ENCODE results near the gene ARFGAP2. TPM values are rescaled to one million over a fixed set of nuclear protein-coding genes. Genes with fewer than 3 reads are reported as not detected.

Gene ARFGAP2
- polyA plus RNA-seq, 1 of the 3 experiments (the other 2 are of a cell fraction) = 52.5 TPM

GRCh38 chr11:47123094-47123493, 53.6 kb downstream of the ARFGAP2 start:
- Histone ChIP-seq H3K36me3 (replicated peaks in 1 of 2; ENCODE audit: control insufficient read depth in 1 of 2, insufficient read depth in 2 of 2, low read length in 1 of 2) (no peaks in the 10 kb centered on the region), H3K79me2 (ENCODE audit: insufficient read depth) (no peaks in the 10 kb centered on the region), H3K9me3 (no peaks in the 10 kb centered on the region), H4K20me1 (ENCODE audit: insufficient read depth) (no peaks in the 10 kb centered on the region), H3K4me3 (ENCODE audit: low read depth in 2 of 2, low read length in 1 of 2) (no peak overlapping the region), H3K27me3 (ENCODE audit: insufficient read depth) (no peaks in the 10 kb centered on the region), H2AFZ (ENCODE audit: low read depth) (no peak overlapping the region), H3K4me2 (peak overlapping the region; percentile 12; the same call in 1 of the 2 replicates), H3K9me2 (no peaks in the 10 kb centered on the region), H3K4me1 (ENCODE audit: control insufficient read depth in 1 of 2, insufficient read depth in 2 of 2, low read depth in 1 of 2, low read length in 1 of 2) (peaks cover 0 to 27% of the 10 kb centered on the region in 2 experiments; a peak in 3 of 4 replicates), H3K27ac (ENCODE audit: low read depth in 2 of 2, low read length in 1 of 2) (peak overlapping the region in 1 of 2 experiments; percentile 98; a peak in 2 of 4 replicates), H3F3A (replicated peaks; ENCODE audit: insufficient read depth) (peaks cover 27% of the 10 kb centered on the region), H3K9ac (no peak overlapping the region)
- no peak for DNase-seq
- CTCF ChIA-PET = interaction anchor here (0.7 to 0.8 kb wide), 2 partner anchors 30 to 202 kb away, joined by 3 to 4 read pairs; no protein-coding TSS in a partner anchor
- TF ChIP-seq FOSL2 (IDR thresholded peaks at IDR 0.05; ENCODE audit: borderline replicate concordance, low read depth) (no peak), PBX3 (IDR thresholded peaks at IDR 0.05) (peak; percentile 11; the same call in 1 of the 2 replicates)
- POLR2A ChIA-PET = no interaction called here
- 78% methylated on average over 2 of the region's 2 CpGs for WGBS (ENCODE audit: low lambda C conversion rate)

GRCh38 chr11:47121731-47122130, 54.9 kb downstream of the ARFGAP2 start:
- TF ChIP-seq MAX (IDR thresholded peaks at IDR 0.05; ENCODE audit: low read depth) (no peak), RCOR1 (IDR thresholded peaks at IDR 0.05; ENCODE audit: low read length) (no peak), YY1 (IDR thresholded peaks at IDR 0.05; ENCODE audit: low read depth) (no peak), TCF12 (IDR thresholded peaks at IDR 0.05) (no peak), RAD21 (IDR thresholded peaks at IDR 0.05; ENCODE audit: low read length) (no peak), FOXJ3 (CRISPR knock-in tag; IDR thresholded peaks at IDR 0.05) (no peak), EP300 (IDR thresholded peaks at IDR 0.05; ENCODE audit: borderline replicate concordance in 1 of 2, low read depth in 1 of 2, low read length in 1 of 2) (no peak), FOSL2 (IDR thresholded peaks at IDR 0.05; ENCODE audit: borderline replicate concordance, low read depth) (no peak), CHD2 (IDR thresholded peaks at IDR 0.05; ENCODE audit: low read length, partially characterized antibody) (no peak)
- Histone ChIP-seq H3K4me3 (ENCODE audit: low read depth in 2 of 2, low read length in 1 of 2) (no peak overlapping the region), H3K79me2 (ENCODE audit: insufficient read depth) (no peaks in the 10 kb centered on the region), H3K36me3 (replicated peaks in 1 of 2; ENCODE audit: control insufficient read depth in 1 of 2, insufficient read depth in 2 of 2, low read length in 1 of 2) (no peaks in the 10 kb centered on the region), H3K9ac (no peak overlapping the region), H3K9me2 (no peaks in the 10 kb centered on the region), H3K27ac (ENCODE audit: low read depth in 2 of 2, low read length in 1 of 2) (no peak overlapping the region), H4K20me1 (ENCODE audit: insufficient read depth) (no peaks in the 10 kb centered on the region), H3K4me2 (no peak overlapping the region), H3F3A (replicated peaks; ENCODE audit: insufficient read depth) (peaks cover 27% of the 10 kb centered on the region), H3K9me3 (no peaks in the 10 kb centered on the region), H3K27me3 (ENCODE audit: insufficient read depth) (no peaks in the 10 kb centered on the region), H3K4me1 (ENCODE audit: control insufficient read depth in 1 of 2, insufficient read depth in 2 of 2, low read depth in 1 of 2, low read length in 1 of 2) (peaks cover 0 to 27% of the 10 kb centered on the region in 2 experiments; a peak in 3 of 4 replicates), H2AFZ (ENCODE audit: low read depth) (no peak overlapping the region)
- ChIA-PET CTCF (no interaction called here), POLR2A (no interaction called here)
- no peak for DNase-seq
- WGBS (ENCODE audit: low lambda C conversion rate) = 62% methylated on average over 2 of the region's 2 CpGs

GRCh38 chr11:47121056-47121455, 55.6 kb downstream of the ARFGAP2 start:
- Histone ChIP-seq H2AFZ (ENCODE audit: low read depth) (no peak overlapping the region), H4K20me1 (ENCODE audit: insufficient read depth) (no peaks in the 10 kb centered on the region), H3K4me1 (ENCODE audit: control insufficient read depth in 1 of 2, insufficient read depth in 2 of 2, low read depth in 1 of 2, low read length in 1 of 2) (peaks cover 0 to 27% of the 10 kb centered on the region in 2 experiments; a peak in 3 of 4 replicates), H3K27ac (ENCODE audit: low read depth in 2 of 2, low read length in 1 of 2) (no peak overlapping the region), H3F3A (replicated peaks; ENCODE audit: insufficient read depth) (peaks cover 27% of the 10 kb centered on the region), H3K9me3 (no peaks in the 10 kb centered on the region), H3K36me3 (replicated peaks in 1 of 2; ENCODE audit: control insufficient read depth in 1 of 2, insufficient read depth in 2 of 2, low read length in 1 of 2) (no peaks in the 10 kb centered on the region), H3K9ac (no peak overlapping the region), H3K4me2 (no peak overlapping the region), H3K79me2 (ENCODE audit: insufficient read depth) (no peaks in the 10 kb centered on the region), H3K27me3 (ENCODE audit: insufficient read depth) (no peaks in the 10 kb centered on the region), H3K9me2 (no peaks in the 10 kb centered on the region), H3K4me3 (ENCODE audit: low read depth in 2 of 2, low read length in 1 of 2) (no peak overlapping the region)
- 91% methylated on average over 2 of the region's 2 CpGs for WGBS (ENCODE audit: low lambda C conversion rate)
- DNase-seq = no peak
- CTCF ChIA-PET = interaction anchor here (1.0 kb wide), 1 partner anchor 40 kb away, joined by 3 read pairs; no protein-coding TSS in a partner anchor
- POLR2A ChIA-PET = no interaction called here
- TF ChIP-seq RAD21 (IDR thresholded peaks at IDR 0.05; ENCODE audit: low read length) = no peak
- TF ChIP-seq RCOR1 (IDR thresholded peaks at IDR 0.05; ENCODE audit: low read length) = no peak
- no peak for TF ChIP-seq TAF1 (IDR thresholded peaks at IDR 0.05; ENCODE audit: borderline replicate concordance, low read depth, low read length)
- no peak for TF ChIP-seq RXRA (IDR thresholded peaks at IDR 0.05; ENCODE audit: borderline replicate concordance, low read depth)
- TF ChIP-seq GABPA (IDR thresholded peaks at IDR 0.05; ENCODE audit: low read depth) = no peak
- no peak for TF ChIP-seq EP300 (IDR thresholded peaks at IDR 0.05; ENCODE audit: borderline replicate concordance in 1 of 2, low read depth in 1 of 2, low read length in 1 of 2)
- no peak for TF ChIP-seq MXI1 (IDR thresholded peaks at IDR 0.05; ENCODE audit: low read depth, low read length)
- TF ChIP-seq ZBTB33 (IDR thresholded peaks at IDR 0.05; ENCODE audit: borderline replicate concordance, low read depth) = no peak
- no peak for TF ChIP-seq RFX5 (IDR thresholded peaks at IDR 0.05; ENCODE audit: low read length)
- TF ChIP-seq USF2 (IDR thresholded peaks at IDR 0.05; ENCODE audit: borderline replicate concordance, low read depth, low read length) = no peak
- no peak for TF ChIP-seq MAX (IDR thresholded peaks at IDR 0.05; ENCODE audit: low read depth)
- TF ChIP-seq FOXJ3 (CRISPR knock-in tag; IDR thresholded peaks at IDR 0.05) = no peak

Data from SK-N-SH (cell line).